Endothelial cell of umbilical vein (primary cell): ENCODE measurements around the gene KIN. TPM values are rescaled to one million over a fixed set of nuclear protein-coding genes. Genes with fewer than 3 reads are reported as not detected.

Source experiments
- BruUV-seq: library from RNA; stranded (reverse); fragments of 400-500 nt; replicated peaks from 2 replicates; lab custom pipeline; 2021; lab: Mats Ljungman, UMichigan
- CTCF ChIA-PET: fragments of 300-600, 350-600 bp; sonication (Branson Sonifier 250); formaldehyde crosslinking; loops from one replicate; lab custom pipeline; 2021; ENCODE audit warnings: antibody characterized with exemption, inconsistent platforms; lab: Charles Lee
- POLR2A ChIA-PET: fragments of 300-600, 350-600 bp; sonication (Branson Sonifier 250); formaldehyde crosslinking; loops from one replicate; lab custom pipeline; 2021; ENCODE audit warnings: antibody characterized with exemption, inconsistent platforms; lab: Charles Lee
- DNase-seq: peaks from one replicate; pipeline ENCODE4 v3.0.0-alpha.2; 2011; ENCODE audit warnings: low read depth, low spot score
- FAIRE-seq: peaks from 2 replicates; lab custom pipeline; 2011; peaks lifted over from hg19 to GRCh38; lab: Jason Lieb, UNC
- H2AFZ ChIP-seq: 2 replicates; pipeline ENCODE4 v1.6.0; 2012; ENCODE audit warnings: low read depth, low read length, control low read depth, inconsistent platforms
- H3K27ac ChIP-seq: 2 replicates; pipeline ENCODE4 v1.5.1; 2011; ENCODE audit warnings: low read depth, mild to moderate bottlenecking, control low read depth, low read length, moderate library complexity; ENCODE audit not compliant: insufficient read depth
- H3K27me3 ChIP-seq, 2 experiments: 2 replicates each; pipeline versions ENCODE4 v1.6.0 to v1.6.1; 2011; ENCODE audit warnings: low read length in 2 of 2, mixed read lengths in 1 of 2; ENCODE audit not compliant: control insufficient read depth in 2 of 2, insufficient read depth in 2 of 2
- H3K36me3 ChIP-seq, 2 experiments: 2 replicates in 1 of 2; 3 replicates in 1 of 2; pipeline ENCODE4 v1.5.1; 2011; ENCODE audit warnings: low read length in 2 of 2, mild to moderate bottlenecking in 1 of 2, moderate library complexity in 1 of 2; ENCODE audit not compliant: control insufficient read depth in 2 of 2, insufficient read depth in 2 of 2; ENCODE audit errors: extremely low read depth in 1 of 2
- H3K4me1 ChIP-seq: 3 replicates; pipeline ENCODE4 v1.5.1; 2011; ENCODE audit warnings: mild to moderate bottlenecking, low read length; ENCODE audit not compliant: control insufficient read depth, insufficient read depth; ENCODE audit errors: extremely low read depth
- H3K4me2 ChIP-seq: 2 replicates; pipeline ENCODE4 v1.6.1; 2011; ENCODE audit warnings: low read length, control low read depth, mixed read lengths; ENCODE audit not compliant: insufficient read depth
- H3K4me3 ChIP-seq, 3 experiments: fragments of 200-600 bp in 1 of 3; sonication (generic), shearing (Covaris generic) in 1 of 3; replicated peaks in 1 of 3; 2 replicates each; pipeline ENCODE4 v1.5.1; 2011 to 2016; ENCODE audit warnings: control low read depth in 3 of 3, low read length in 3 of 3, mild to moderate bottlenecking in 2 of 3, inconsistent platforms in 1 of 3, low read depth in 1 of 3, moderate library complexity in 1 of 3; ENCODE audit not compliant: insufficient read depth in 1 of 3
- H3K79me2 ChIP-seq: 2 replicates; pipeline ENCODE4 v1.6.0; 2012; ENCODE audit warnings: low read length, inconsistent platforms; ENCODE audit not compliant: control insufficient read depth, insufficient read depth
- H3K9ac ChIP-seq: replicated peaks from 2 replicates; pipeline ENCODE3; 2011; ENCODE audit warnings: low read length, control low read depth; ENCODE audit not compliant: insufficient read depth; ENCODE audit errors: extremely low read depth
- H3K9me1 ChIP-seq: replicated peaks from 3 replicates; pipeline ENCODE4 v1.6.0; 2011; ENCODE audit warnings: mild to moderate bottlenecking, low read length; ENCODE audit not compliant: control insufficient read depth, insufficient read depth; ENCODE audit errors: extremely low read depth
- H3K9me3 ChIP-seq: replicated peaks from 2 replicates; pipeline ENCODE4 v1.5.1; 2012; ENCODE audit warnings: low read length, inconsistent platforms; ENCODE audit not compliant: control insufficient read depth, insufficient read depth
- H4K20me1 ChIP-seq: replicated peaks from 2 replicates; pipeline ENCODE3; 2011; ENCODE audit warnings: mild to moderate bottlenecking, low read length; ENCODE audit not compliant: control insufficient read depth, insufficient read depth; ENCODE audit errors: extremely low read depth
- EZH2 ChIP-seq: IDR thresholded peaks from 2 replicates; pipeline ENCODE4 v1.6.1; 2012; ENCODE audit warnings: borderline replicate concordance, low read depth, mild to moderate bottlenecking, moderate library complexity, low read length, inconsistent platforms; ENCODE audit not compliant: severe bottlenecking
- FOS ChIP-seq: IDR thresholded peaks from 2 replicates; pipeline ENCODE4 v1.6.1; 2011; ENCODE audit warnings: mild to moderate bottlenecking, low read length, moderate library complexity, borderline replicate concordance; ENCODE audit not compliant: insufficient read depth
- GATA2 ChIP-seq: IDR thresholded peaks from 2 replicates; pipeline ENCODE4 v1.7.0; 2011; ENCODE audit warnings: low read depth, mild to moderate bottlenecking, moderate library complexity, mixed read lengths, low read length; ENCODE audit not compliant: insufficient read length, insufficient read depth
- JUN ChIP-seq: IDR thresholded peaks from 2 replicates; pipeline ENCODE4 v1.6.1; 2011; ENCODE audit warnings: borderline replicate concordance, low read depth; ENCODE audit not compliant: insufficient read length, insufficient read depth
- MYC ChIP-seq: IDR thresholded peaks from one replicate; pipeline ENCODE4 v1.6.1; 2011; ENCODE audit warnings: mild to moderate bottlenecking, low read depth, low read length
- POLR2A ChIP-seq: IDR thresholded peaks from 2 replicates; pipeline ENCODE4 v1.6.1; 2012; ENCODE audit warnings: low read depth, mild to moderate bottlenecking, control low read depth, low read length
- POLR2AphosphoS5 ChIP-seq: IDR thresholded peaks from 2 replicates; pipeline ENCODE4 v1.6.1; 2012; ENCODE audit warnings: low read depth, mild to moderate bottlenecking, control low read depth, low read length, moderate library complexity; ENCODE audit not compliant: insufficient read depth
- dilution Hi-C: fragments of 300-500 bp; cut with MboI; formaldehyde crosslinking; loops from one replicate; pipeline ENCODE4 v1.15.0; 2019; ENCODE audit warnings: low sequenced_read_pairs; ENCODE audit not compliant: extremely low pct_ligation_motif_present
- intact Hi-C: fragments of 100-400 bp; cut with micrococcal nuclease; formaldehyde crosslinking; loops from one replicate; pipeline ENCODE4 v1.10.0; 2022
- polyA plus RNA-seq, 4 experiments: library from polyadenylated mRNA; depleted of rRNA in 3 of 4; stranded (reverse) in 3 of 4; unstranded in 1 of 4; fragments of >200 nt; gene quantifications; 2 replicates each; pipeline versions ENCODE4 v1.2.1 to v1.2.3, GENCODE V29; 2011 to 2012; ENCODE audit warnings: missing spikeins in 1 of 4
- total RNA-seq: library from RNA; stranded (reverse); gene quantifications from 2 replicates; pipeline ENCODE4 v1.2.3, GENCODE V29; 2021
- TF ChIP-seq, protein P1 (sequence below): IDR thresholded peaks from 2 replicates; pipeline ENCODE4 v1.6.1; 2011; ENCODE audit not compliant: insufficient read depth, insufficient read length
- TF ChIP-seq, protein P2 (sequence below), 2 donors: IDR thresholded peaks; 1 replicate in 1 of 2; 2 replicates in 1 of 2; pipeline ENCODE4 v1.5.1; 2011; ENCODE audit warnings: low read length in 2 of 2, mild to moderate bottlenecking in 2 of 2, moderate library complexity in 2 of 2, control low read depth in 1 of 2, inconsistent platforms in 1 of 2, low read depth in 1 of 2; ENCODE audit not compliant: insufficient read depth in 1 of 2; ENCODE audit errors: extremely low read depth in 1 of 2

Gene KIN
- total and polyA plus RNA-seq, 2 donors (not counting 3 experiments of a cell fraction or from before 2014, with no cell fraction given), result 2.6 to 14.4 TPM

DNA sequence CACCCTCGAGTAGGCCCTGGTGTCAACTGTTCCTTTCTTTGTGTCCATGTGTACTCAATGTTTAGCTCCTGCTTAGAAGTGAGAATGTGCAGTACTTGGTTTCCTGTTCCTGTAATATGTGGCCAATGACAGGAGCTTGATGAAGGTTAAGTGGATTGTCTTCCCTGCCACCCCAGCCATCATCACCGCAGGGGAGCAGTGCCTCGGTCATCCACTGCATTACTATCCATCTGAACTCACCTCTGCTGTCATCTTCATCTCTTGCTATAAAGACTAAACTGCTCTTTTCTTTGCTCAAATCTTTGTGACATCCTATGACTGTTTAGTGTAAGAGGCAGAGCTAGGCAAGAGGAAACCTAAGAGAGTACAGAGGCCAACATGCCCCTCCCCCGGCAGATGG is 69.1 kb downstream of the KIN start:
- dilution Hi-C loops, result no loop called here
- TF ChIP-seq POLR2AphosphoS5, result no peak
- TF ChIP-seq, protein P1, sequence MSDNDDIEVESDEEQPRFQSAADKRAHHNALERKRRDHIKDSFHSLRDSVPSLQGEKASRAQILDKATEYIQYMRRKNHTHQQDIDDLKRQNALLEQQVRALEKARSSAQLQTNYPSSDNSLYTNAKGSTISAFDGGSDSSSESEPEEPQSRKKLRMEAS, result no peak
- TF ChIP-seq MYC, result no peak
- TF ChIP-seq POLR2A, result no peak
- TF ChIP-seq FOS, result no peak
- TF ChIP-seq, protein P2, sequence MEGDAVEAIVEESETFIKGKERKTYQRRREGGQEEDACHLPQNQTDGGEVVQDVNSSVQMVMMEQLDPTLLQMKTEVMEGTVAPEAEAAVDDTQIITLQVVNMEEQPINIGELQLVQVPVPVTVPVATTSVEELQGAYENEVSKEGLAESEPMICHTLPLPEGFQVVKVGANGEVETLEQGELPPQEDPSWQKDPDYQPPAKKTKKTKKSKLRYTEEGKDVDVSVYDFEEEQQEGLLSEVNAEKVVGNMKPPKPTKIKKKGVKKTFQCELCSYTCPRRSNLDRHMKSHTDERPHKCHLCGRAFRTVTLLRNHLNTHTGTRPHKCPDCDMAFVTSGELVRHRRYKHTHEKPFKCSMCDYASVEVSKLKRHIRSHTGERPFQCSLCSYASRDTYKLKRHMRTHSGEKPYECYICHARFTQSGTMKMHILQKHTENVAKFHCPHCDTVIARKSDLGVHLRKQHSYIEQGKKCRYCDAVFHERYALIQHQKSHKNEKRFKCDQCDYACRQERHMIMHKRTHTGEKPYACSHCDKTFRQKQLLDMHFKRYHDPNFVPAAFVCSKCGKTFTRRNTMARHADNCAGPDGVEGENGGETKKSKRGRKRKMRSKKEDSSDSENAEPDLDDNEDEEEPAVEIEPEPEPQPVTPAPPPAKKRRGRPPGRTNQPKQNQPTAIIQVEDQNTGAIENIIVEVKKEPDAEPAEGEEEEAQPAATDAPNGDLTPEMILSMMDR (IDR thresholded peaks at IDR 0.05; ENCODE audit: extremely low read depth in 1 of 2, insufficient read depth in 1 of 2, low read depth in 1 of 2, low read length in 2 of 2), result no peak
- TF ChIP-seq GATA2, result no peak
- no peak for TF ChIP-seq JUN
- no peak for TF ChIP-seq EZH2
- Histone ChIP-seq H3K9me1 (no peaks in the 10 kb centered on the region), H3K9me3 (no peaks in the 10 kb centered on the region), H3K4me1 (no peaks in the 10 kb centered on the region), H4K20me1 (no peaks in the 10 kb centered on the region), H3K4me3 (no peak overlapping the region), H2AFZ (no peak overlapping the region), H3K79me2 (no peaks in the 10 kb centered on the region), H3K27me3 (no peaks in the 10 kb centered on the region), H3K9ac (no peak overlapping the region), H3K27ac (no peak overlapping the region), H3K36me3 (no peaks in the 10 kb centered on the region), H3K4me2 (no peak overlapping the region)
- ChIA-PET CTCF (no interaction called here), POLR2A (no interaction called here)
- intact Hi-C loops, result no loop called here
- BruUV-seq, result no TSS peak
- DNase-seq, result no peak
- no peak for FAIRE-seq
